GM19467 (cell line): ENCODE measurements around the gene C5orf46.
"Not testable (repeated sequence)": the region's sequence is repeated elsewhere in the genome, so short reads cannot be mapped to it uniquely, and the experiment has no call there.

Source experiments
- ATAC-seq: cut with Tn5 transposase; IDR thresholded peaks from one replicate; pipeline ENCODE4 v1.9.1; 2021; ENCODE audit warnings: mild to moderate bottlenecking, moderate library complexity; ENCODE audit not compliant: unreplicated experiment

Gene C5orf46

GRCh38 chr5:147895864-147896263 lies 10.5 kb downstream of the C5orf46 start:
- no peak for ATAC-seq

GRCh38 chr5:147893820-147894219 lies 12.5 kb downstream of the C5orf46 start:
- ATAC-seq = no peak

- ATAC-seq = no peak
These were observed 13.5 kb downstream of the C5orf46 start for GRCh38 chr5:147892696-147893296.

GRCh38 chr5:147887930-147888329 lies 18.4 kb downstream of the C5orf46 start:
- ATAC-seq = no peak

- no peak for ATAC-seq
These were observed 19.2 kb downstream of the C5orf46 start for GRCh38 chr5:147887026-147887627.

GRCh38 chr5:147882586-147883313 lies 23.6 kb downstream of the C5orf46 start:
- no peak for ATAC-seq

- ATAC-seq = no peak
These were observed 25.9 kb downstream of the C5orf46 start for GRCh38 chr5:147880487-147880886.

GRCh38 chr5:147879784-147880183 lies 26.6 kb downstream of the C5orf46 start:
- no peak for ATAC-seq

GRCh38 chr5:147878066-147878759 lies 28.1 kb downstream of the C5orf46 start, which contains the start of gene SCGB3A2:
SCGB3A2 (plus strand) TSS chr5:147878711; CDS start chr5:147878804, 93 bp downstream.
- ATAC-seq = no peak

- ATAC-seq = no peak
These were observed 29.7 kb downstream of the C5orf46 start for GRCh38 chr5:147876626-147877025.

- ATAC-seq = no peak
These were observed 30.2 kb downstream of the C5orf46 start for GRCh38 chr5:147876141-147876540.

- ATAC-seq = no peak
These were observed 31.4 kb downstream of the C5orf46 start for GRCh38 chr5:147874910-147875367.

GRCh38 chr5:147874118-147874875 lies 32.0 kb downstream of the C5orf46 start:
- ATAC-seq = not testable (repeated sequence)

- not testable (repeated sequence) for ATAC-seq
These were observed 33.4 kb downstream of the C5orf46 start for GRCh38 chr5:147872744-147873435.

GRCh38 chr5:147871980-147872549 lies 34.3 kb downstream of the C5orf46 start:
- ATAC-seq = not testable (repeated sequence)

GRCh38 chr5:147869892-147870291 lies 36.4 kb downstream of the C5orf46 start:
- ATAC-seq = not testable (repeated sequence)

- no peak for ATAC-seq
These were observed 37.2 kb downstream of the C5orf46 start for GRCh38 chr5:147869112-147869511.

- no peak for ATAC-seq
These were observed 42.7 kb downstream of the C5orf46 start for GRCh38 chr5:147863454-147864158.

GRCh38 chr5:147860641-147861025 lies 45.7 kb downstream of the C5orf46 start:
- ATAC-seq = no peak
